Thyroid gland (tissue), 4 donors: Measurements from ENCODE around the gene SZT2. TPM values are rescaled to one million over a fixed set of nuclear protein-coding genes. Genes with fewer than 3 reads are reported as not detected.

ENCODE experiments used
- DNase-seq, 2 donors: peaks; one replicate each; pipeline ENCODE4 v3.0.0-alpha.2; 2019
- H3K27ac ChIP-seq, 3 donors: fragments of 200-600 bp; sonication (generic); 1 replicate in 2 of 3; 2 replicates in 1 of 3; pipeline ENCODE4 v1.5.1; 2016 to 2019; ENCODE audit warnings: mild to moderate bottlenecking in 1 of 3, moderate library complexity in 1 of 3
- H3K27me3 ChIP-seq: fragments of 200-600 bp; sonication (generic); one replicate; pipeline ENCODE4 v1.5.1; 2019
- H3K36me3 ChIP-seq, 2 donors: fragments of 200-600 bp; sonication (generic); one replicate each; pipeline ENCODE4 v1.5.1; 2016 to 2019
- H3K4me1 ChIP-seq, 2 donors: fragments of 200-600 bp; sonication (generic); one replicate each; pipeline ENCODE4 v1.5.1; 2017 to 2019
- H3K4me3 ChIP-seq, 3 donors: fragments of 200-600 bp; sonication (generic); replicated peaks in 1 of 3; 1 replicate in 2 of 3; 2 replicates in 1 of 3; pipeline ENCODE4 v1.5.1; 2016; ENCODE audit warnings: mild to moderate bottlenecking in 1 of 3
- H3K9me3 ChIP-seq: fragments of 200-600 bp; sonication (generic); one replicate; pipeline ENCODE4 v1.5.1; 2017
- CTCF ChIP-seq, 6 experiments: fragments of 200-600 bp in 3 of 6; fragments of 450-650 bp in 3 of 6; sonication (generic) in 3 of 6; IDR thresholded peaks; one replicate each; pipeline ENCODE4 v1.5.1; 2016 to 2019; ENCODE audit warnings: antibody characterized with exemption in 6 of 6, mild to moderate bottlenecking in 2 of 6, inconsistent platforms in 1 of 6, moderate library complexity in 1 of 6
- POLR2A ChIP-seq, 2 donors: fragments of 450-650 bp; IDR thresholded peaks; one replicate each; pipeline ENCODE4 v1.6.1; 2017; ENCODE audit warnings: antibody characterized with exemption in 2 of 2, mild to moderate bottlenecking in 2 of 2, moderate library complexity in 1 of 2
- WGBS, 2 donors: methylation state at CpG; one replicate each; pipeline ENCODE4 v1.1.5; 2017; 5-methylcytosine and 5-hydroxymethylcytosine counted together
- intact Hi-C: fragments of 100-400 bp; cut with DNase I; formaldehyde crosslinking; loops from one replicate; pipeline ENCODE4 v1.15.1; 2023
- total RNA-seq, 4 donors: library from RNA; depleted of rRNA; stranded (reverse); fragments of >200 nt; gene quantifications; one replicate each; pipeline ENCODE4 v1.2.3, GENCODE V29; 2016

Gene SZT2
- total RNA-seq, 4 donors from 2014 or later: 36.1 to 107 (median 58.2) TPM

- no peak for DNase-seq
- Histone ChIP-seq H3K27me3 (no peaks in the 10 kb centered on the region), H3K4me1 (peaks cover 9 to 12% of the 10 kb centered on the region in 2 donors), H3K4me3 (no peak overlapping the region), H3K9me3 (no peaks in the 10 kb centered on the region), H3K36me3 (peaks cover 0 to 1% of the 10 kb centered on the region in 2 donors), H3K27ac (no peak overlapping the region)
- WGBS, 2 donors: 97 to 99% methylated on average over 4 of the region's 4 CpGs
- TF ChIP-seq CTCF (IDR thresholded peaks at IDR 0.05) (no peak), POLR2A (IDR thresholded peaks at IDR 0.05) (no peak)
- intact Hi-C loops: no loop called here
Observed at GRCh38 chr1:43357251-43357650, 32.4 kb upstream of the SZT2 start.

- DNase-seq: peak; percentile 16 to 21
- Histone ChIP-seq H3K4me1 (peaks cover 9 to 12% of the 10 kb centered on the region in 2 donors), H3K9me3 (no peaks in the 10 kb centered on the region), H3K27ac (peak overlapping the region; percentile 72 to 92 (median 80)), H3K27me3 (no peaks in the 10 kb centered on the region), H3K36me3 (peaks cover 10 to 11% of the 10 kb centered on the region in 2 donors), H3K4me3 (peak overlapping the region in 2 of 3 donors; percentile 33 to 45)
- no peak for TF ChIP-seq POLR2A (IDR thresholded peaks at IDR 0.05)
- peak in 4 of 6 experiments; percentile 24 to 51 (median 36) for TF ChIP-seq CTCF (IDR thresholded peaks at IDR 0.05)
- 1% methylated on average over 18 to 28 of the region's 33 CpGs for WGBS, 2 donors
- intact Hi-C loops: no loop called here
Observed at GRCh38 chr1:43358121-43358745, 31.5 kb upstream of the SZT2 start.

- 2 to 8% methylated on average over 2 to 26 of the region's 59 CpGs for WGBS, 2 donors
- peaks cover 18 to 19% of the 10 kb centered on the region in 2 donors for H3K36me3 ChIP-seq
- H3K27ac ChIP-seq: peak within 1 kb of the TSS; percentile 72 to 92 (median 80)
- no peaks in the 10 kb centered on the region for H3K9me3 ChIP-seq
- H3K27me3 ChIP-seq: no peaks in the 10 kb centered on the region
- no peak for TF ChIP-seq CTCF (IDR thresholded peaks at IDR 0.05)
- TF ChIP-seq POLR2A (IDR thresholded peaks at IDR 0.05): peak in 1 of 2 donors; percentile 63
- peak within 1 kb of the TSS in 2 of 3 donors; percentile 33 to 45 for H3K4me3 ChIP-seq
- H3K4me1 ChIP-seq: peaks cover 9 to 12% of the 10 kb centered on the region in 2 donors
- DNase-seq: peak; percentile 99 to 100
- intact Hi-C loops: no loop called here
Observed at GRCh38 chr1:43358746-43359693, 30.7 kb upstream of the SZT2 start, which contains the start of gene CDC20. CDC20 (plus strand) TSS chr1:43358981; CDS start chr1:43359216, 235 bp downstream.

GRCh38 chr1:43359696-43360095, 30.0 kb upstream of the SZT2 start:
- intact Hi-C loops: no loop called here
- no peak for TF ChIP-seq POLR2A (IDR thresholded peaks at IDR 0.05)
- no peak for TF ChIP-seq CTCF (IDR thresholded peaks at IDR 0.05)

More at GRCh38 chr1:43359696-43360095, 30.0 kb upstream of the SZT2 start:
- no peaks in the 10 kb centered on the region for H3K27me3 ChIP-seq
- no peak overlapping the region for H3K27ac ChIP-seq
- no peaks in the 10 kb centered on the region for H3K9me3 ChIP-seq
- DNase-seq: peak; percentile 36 to 44
- H3K4me1 ChIP-seq: peaks cover 9 to 12% of the 10 kb centered on the region in 2 donors
- no peak overlapping the region for H3K4me3 ChIP-seq
- peaks cover 24 to 26% of the 10 kb centered on the region in 2 donors for H3K36me3 ChIP-seq
- WGBS, 2 donors: 24 to 44% methylated on average over 11 of the region's 11 CpGs
